ENCODE data around the gene ELFN2. TPM values are rescaled to one million over a fixed set of nuclear protein-coding genes. Genes with fewer than 3 reads are reported as not detected.

Gene ELFN2
- total RNA-seq (1 to 10 TPM in 1 of 9 donors, under 1 TPM in 6, not detected in 2; 0.04 to 2.3 (median 0.11) TPM), polyA plus RNA-seq (1 to 10 TPM in 1 of 3 donors, under 1 TPM in 2; 0.30 to 3.3 (median 0.77) TPM)
- long read RNA-seq, donor 1: 0 reads
- long read RNA-seq, donor 2: 0 reads
- long read RNA-seq, donor 3: 0 reads
- long read RNA-seq, donor 4: 0 reads
- long read RNA-seq, donor 5: 0 reads
- long read RNA-seq, donor 6: 0 reads
- long read RNA-seq, donor 7: 0 reads
- long read RNA-seq, donor 8: 0 reads
- long read RNA-seq, donor 9: 0 reads
- long read RNA-seq, donor 10: 0 reads

- intact Hi-C loops (cut with DNase I): loop anchor here (10.0 kb wide), 1 partner anchor 112 kb away; no protein-coding TSS in a partner anchor
- H3K27me3 ChIP-seq: peaks cover 31% of the 10 kb centered on the region
- H3K36me3 ChIP-seq (replicated peaks in 1 of 2): no peaks in the 10 kb centered on the region
- H3K27ac ChIP-seq: no peak within 1 kb of the TSS
- H3K4me3 ChIP-seq: peak within 1 kb of the TSS in 1 of 4 donors; percentile 55
- 0 to 1% (median 1%) methylated on average over 4 to 72 of the region's 72 CpGs for WGBS, 4 donors
- DNase-seq: peak in 1 of 7 donors; percentile 27
- TF ChIP-seq POLR2A (IDR thresholded peaks at IDR 0.05): no peak
- no peak for TF ChIP-seq CTCF (IDR thresholded peaks at IDR 0.05)
- H3K4me1 ChIP-seq (replicated peaks in 1 of 2): no peaks in the 10 kb centered on the region
- H3K9me3 ChIP-seq (replicated peaks in 1 of 3): no peaks in the 10 kb centered on the region
Observed at GRCh38 chr22:37427135-37427710, at the start of gene ELFN2. Gene ELFN2 (minus strand): TSS chr22:37427479. CDS start chr22:37375534, 51,945 bp downstream.

GRCh38 chr22:37476389-37477329, 49.4 kb upstream of the ELFN2 start:
- Histone ChIP-seq H3K4me1 (replicated peaks in 1 of 2) (no peaks in the 10 kb centered on the region), H3K27me3 (no peaks in the 10 kb centered on the region), H3K9me3 (replicated peaks in 1 of 3) (no peaks in the 10 kb centered on the region), H3K27ac (no peak overlapping the region), H3K4me3 (no peak overlapping the region), H3K36me3 (replicated peaks in 1 of 2) (no peaks in the 10 kb centered on the region)
- intact Hi-C loops (cut with DNase I): no loop called here
- TF ChIP-seq POLR2A (IDR thresholded peaks at IDR 0.05): no peak
- WGBS, 4 donors: 72 to 81% (median 78%) methylated on average over 9 to 14 of the region's 14 CpGs
- DNase-seq: peak in 1 of 7 donors; percentile 15

GRCh38 chr22:37474447-37475090, 47.3 kb upstream of the ELFN2 start:
- TF ChIP-seq POLR2A (IDR thresholded peaks at IDR 0.05): no peak
- no peak for TF ChIP-seq CTCF (IDR thresholded peaks at IDR 0.05)
- no peaks in the 10 kb centered on the region for H3K9me3 ChIP-seq (replicated peaks in 1 of 3)
- DNase-seq: peak in 1 of 7 donors; percentile 13
- H3K27me3 ChIP-seq: no peaks in the 10 kb centered on the region
- no peak overlapping the region for H3K4me3 ChIP-seq
- H3K36me3 ChIP-seq (replicated peaks in 1 of 2): no peaks in the 10 kb centered on the region
- H3K4me1 ChIP-seq (replicated peaks in 1 of 2): no peaks in the 10 kb centered on the region
- WGBS, 4 donors: 70 to 77% (median 73%) methylated on average over 5 to 11 of the region's 11 CpGs
- H3K27ac ChIP-seq: no peak overlapping the region
- intact Hi-C loops (cut with DNase I): no loop called here

GRCh38 chr22:37473437-37473946, 46.2 kb upstream of the ELFN2 start:
- H3K4me1 ChIP-seq (replicated peaks in 1 of 2): no peaks in the 10 kb centered on the region
- intact Hi-C loops (cut with DNase I): no loop called here
- no peaks in the 10 kb centered on the region for H3K27me3 ChIP-seq
- DNase-seq: no peak
- TF ChIP-seq CTCF (IDR thresholded peaks at IDR 0.05) (no peak), POLR2A (IDR thresholded peaks at IDR 0.05) (no peak)
- H3K27ac ChIP-seq: no peak overlapping the region
- 78 to 100% (median 85%) methylated on average over 1 to 8 of the region's 8 CpGs for WGBS, 4 donors
- H3K36me3 ChIP-seq (replicated peaks in 1 of 2): no peaks in the 10 kb centered on the region
- no peak overlapping the region for H3K4me3 ChIP-seq
- no peaks in the 10 kb centered on the region for H3K9me3 ChIP-seq (replicated peaks in 1 of 3)
